DOHH2 (cell line): ENCODE data around the gene IPCEF1.

Experiments
- H3F3A ChIP-seq: fragments of 200-600 bp; sonication (generic), shearing (Covaris generic); 2 replicates; pipeline ENCODE4 v1.6.0; 2016; ENCODE audit warnings: antibody characterized with exemption, mild to moderate bottlenecking; ENCODE audit not compliant: control insufficient read depth, insufficient read depth
- H3K27ac ChIP-seq: fragments of 200-600 bp; sonication (generic); 2 replicates; pipeline ENCODE4 v1.5.1; 2014; ENCODE audit warnings: low read depth, mild to moderate bottlenecking, low read length, moderate library complexity
- H3K27me3 ChIP-seq: fragments of 200-600 bp; sonication (generic); 2 replicates; pipeline ENCODE4 v1.6.1; 2014; ENCODE audit warnings: mild to moderate bottlenecking, low read length, mixed read lengths; ENCODE audit not compliant: control insufficient read depth
- H3K36me3 ChIP-seq: fragments of 200-600 bp; sonication (generic); 2 replicates; pipeline ENCODE4 v1.6.1; 2014; ENCODE audit warnings: mild to moderate bottlenecking, low read length, moderate library complexity, mixed read lengths; ENCODE audit not compliant: control insufficient read depth
- H3K4me1 ChIP-seq: fragments of 200-600 bp; sonication (generic); 2 replicates; pipeline ENCODE4 v1.6.1; 2014; ENCODE audit warnings: mild to moderate bottlenecking, low read length, mixed read lengths; ENCODE audit not compliant: control insufficient read depth
- H3K4me2 ChIP-seq: fragments of 200-600 bp; sonication (generic); 2 replicates; pipeline ENCODE4 v1.6.0; 2014; ENCODE audit warnings: mild to moderate bottlenecking, low read length, moderate library complexity
- H3K4me3 ChIP-seq: fragments of 200-600 bp; sonication (generic); 2 replicates; pipeline ENCODE4 v1.5.1; 2014; ENCODE audit warnings: mild to moderate bottlenecking, low read length, mixed read lengths
- H3K79me2 ChIP-seq: fragments of 200-600 bp; sonication (generic); 2 replicates; pipeline ENCODE4 v1.6.1; 2014; ENCODE audit warnings: mild to moderate bottlenecking, low read length, mixed read lengths; ENCODE audit not compliant: control insufficient read depth
- H3K9me2 ChIP-seq: fragments of 200-600 bp; sonication (generic); replicated peaks from 2 replicates; pipeline ENCODE4 v1.6.1; 2014; ENCODE audit warnings: mild to moderate bottlenecking, low read length, mixed read lengths; ENCODE audit not compliant: control insufficient read depth
- H3K9me3 ChIP-seq: fragments of 200-600 bp; sonication (generic); 2 replicates; pipeline ENCODE4 v1.6.1; 2014; ENCODE audit warnings: antibody characterized with exemption, low read length, mixed read lengths; ENCODE audit not compliant: control insufficient read depth, insufficient read depth
- H4K20me1 ChIP-seq: fragments of 200-600 bp; sonication (generic); 2 replicates; pipeline ENCODE4 v1.6.0; 2014; ENCODE audit warnings: low read depth, mild to moderate bottlenecking, antibody characterized with exemption, low read length, moderate library complexity; ENCODE audit not compliant: control insufficient read depth, insufficient read depth
- CTCF ChIP-seq: fragments of 200-600 bp; sonication (generic); IDR thresholded peaks from one replicate; pipeline ENCODE4 v1.5.1; 2014; ENCODE audit warnings: antibody characterized with exemption, mild to moderate bottlenecking, low read depth, low read length; ENCODE audit not compliant: poor library complexity, severe bottlenecking
- EZH2phosphoT487 ChIP-seq: fragments of 200-600 bp; sonication (generic); IDR thresholded peaks from 2 replicates; pipeline ENCODE4 v1.6.1; 2017; ENCODE audit warnings: borderline replicate concordance, mild to moderate bottlenecking, antibody characterized with exemption, low read length, moderate library complexity, mixed read lengths

IPCEF1 gene

GRCh38 chr6:154113392-154113791 lies 243.2 kb downstream of the IPCEF1 start:
- Histone ChIP-seq H3K27ac (no peak overlapping the region), H3K4me2 (no peak overlapping the region), H3K4me3 (no peak overlapping the region), H3K9me3 (no peaks in the 10 kb centered on the region), H3K27me3 (no peaks in the 10 kb centered on the region), H3K36me3 (no peaks in the 10 kb centered on the region), H3K9me2 (no peaks in the 10 kb centered on the region), H3F3A (no peaks in the 10 kb centered on the region), H3K4me1 (no peaks in the 10 kb centered on the region), H4K20me1 (no peaks in the 10 kb centered on the region), H3K79me2 (no peaks in the 10 kb centered on the region)
- TF ChIP-seq EZH2phosphoT487 (no peak), CTCF (no peak)

GRCh38 chr6:154112181-154112809 lies 244.3 kb downstream of the IPCEF1 start:
- Histone ChIP-seq H3K9me3 (no peaks in the 10 kb centered on the region), H3K36me3 (no peaks in the 10 kb centered on the region), H3K9me2 (no peaks in the 10 kb centered on the region), H3K27me3 (no peaks in the 10 kb centered on the region), H3K79me2 (no peaks in the 10 kb centered on the region), H3F3A (no peaks in the 10 kb centered on the region), H3K27ac (no peak overlapping the region), H3K4me3 (no peak overlapping the region), H3K4me2 (no peak overlapping the region), H3K4me1 (no peaks in the 10 kb centered on the region), H4K20me1 (no peaks in the 10 kb centered on the region)
- TF ChIP-seq EZH2phosphoT487 (no peak), CTCF (no peak)

- H3K4me3 ChIP-seq = no peak overlapping the region
- no peaks in the 10 kb centered on the region for H3K4me1 ChIP-seq
- TF ChIP-seq CTCF (no peak), EZH2phosphoT487 (no peak)
- no peaks in the 10 kb centered on the region for H4K20me1 ChIP-seq
- H3K9me2 ChIP-seq = no peaks in the 10 kb centered on the region
- H3K36me3 ChIP-seq = no peaks in the 10 kb centered on the region
- H3K4me2 ChIP-seq = no peak overlapping the region
- H3K27me3 ChIP-seq = no peaks in the 10 kb centered on the region
- H3K27ac ChIP-seq = no peak overlapping the region
- H3F3A ChIP-seq = no peaks in the 10 kb centered on the region
- no peaks in the 10 kb centered on the region for H3K9me3 ChIP-seq
- no peaks in the 10 kb centered on the region for H3K79me2 ChIP-seq
Observed at GRCh38 chr6:154111025-154111424, 245.6 kb downstream of the IPCEF1 start.

- Histone ChIP-seq H3K27ac (no peak overlapping the region), H3K4me1 (no peaks in the 10 kb centered on the region), H3K27me3 (no peaks in the 10 kb centered on the region), H3F3A (no peaks in the 10 kb centered on the region), H3K9me3 (no peaks in the 10 kb centered on the region), H3K4me2 (no peak overlapping the region), H3K9me2 (no peaks in the 10 kb centered on the region), H3K36me3 (no peaks in the 10 kb centered on the region), H4K20me1 (no peaks in the 10 kb centered on the region), H3K79me2 (no peaks in the 10 kb centered on the region), H3K4me3 (no peak overlapping the region)
- TF ChIP-seq CTCF = no peak
- no peak for TF ChIP-seq EZH2phosphoT487
Observed at GRCh38 chr6:154106251-154106650, 250.4 kb downstream of the IPCEF1 start.
